Mesodermal cell (in vitro differentiated cells): Measurements from ENCODE around the gene TAF5L.
"Not testable (repeated sequence)": the region's sequence is repeated elsewhere in the genome, so short reads cannot be mapped to it uniquely, and the experiment has no call there.

Source experiments
- H3K27ac ChIP-seq: 2 replicates; pipeline ENCODE4 v1.7.0; 2013; ENCODE audit warnings: mild to moderate bottlenecking, low read depth, low read length, moderate library complexity; ENCODE audit not compliant: severe bottlenecking
- H3K36me3 ChIP-seq: 2 replicates; pipeline ENCODE4 v1.7.1; 2013; ENCODE audit warnings: mild to moderate bottlenecking, low read length, moderate library complexity; ENCODE audit not compliant: control insufficient read depth, insufficient read depth
- H3K4me1 ChIP-seq: one replicate; pipeline ENCODE4 v1.7.1; 2013; ENCODE audit warnings: mild to moderate bottlenecking, low read length; ENCODE audit not compliant: insufficient read depth, control insufficient read depth, poor library complexity, severe bottlenecking
- H3K4me3 ChIP-seq: 2 replicates; pipeline ENCODE4 v1.7.0; 2013; ENCODE audit warnings: low read length, control low read depth, mild to moderate bottlenecking; ENCODE audit not compliant: insufficient read depth, poor library complexity, severe bottlenecking; ENCODE audit errors: extremely low read depth
- H3K9me3 ChIP-seq: 2 replicates; pipeline ENCODE4 v1.7.1; 2013; ENCODE audit warnings: mild to moderate bottlenecking, low read length, moderate library complexity; ENCODE audit not compliant: control insufficient read depth
- WGBS, 2 experiments: methylation state at CpG; one replicate each; pipeline ENCODE4 v1.1.5; 2013; ENCODE audit warnings: missing lambda C conversion rate in 2 of 2; ENCODE audit not compliant: insufficient coverage in 2 of 2; 5-methylcytosine and 5-hydroxymethylcytosine counted together

Gene TAF5L

DNA sequence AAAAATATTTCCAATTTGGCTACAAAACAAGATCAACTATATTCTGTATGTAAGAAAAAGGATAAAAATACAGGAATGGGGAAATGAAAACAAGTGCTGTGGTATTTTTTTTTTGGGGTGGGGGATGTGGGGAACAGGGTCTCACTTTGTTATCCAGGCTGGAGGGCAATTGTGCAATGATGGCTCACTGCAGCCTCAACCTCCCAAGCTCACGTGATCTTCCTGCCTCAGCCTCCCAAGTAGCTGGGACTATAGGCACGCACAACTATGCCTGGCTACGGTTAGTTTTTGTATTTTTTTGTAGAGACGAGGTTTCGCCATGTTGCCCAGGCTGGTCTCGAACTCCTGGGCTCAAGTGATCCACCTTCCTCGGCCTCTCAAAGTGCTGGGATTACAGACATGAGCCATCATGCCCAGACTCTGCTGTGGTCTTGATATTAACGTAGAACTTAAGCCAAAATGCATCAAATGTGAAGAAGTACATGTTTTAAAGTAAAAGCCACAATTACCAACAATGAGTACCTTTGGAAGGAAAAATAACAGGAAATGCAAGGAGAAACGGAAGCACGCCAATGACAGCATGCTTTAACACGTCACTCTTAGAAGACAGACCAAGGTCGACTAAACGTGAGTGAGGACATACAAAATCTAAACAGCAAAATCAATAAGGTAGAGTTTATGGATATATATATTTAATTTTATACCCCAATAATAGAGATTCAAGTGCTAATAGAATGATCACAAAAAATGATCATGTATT is 58.6 kb downstream of the TAF5L start:
- no peak overlapping the region for H3K4me3 ChIP-seq
- no peaks in the 10 kb centered on the region for H3K36me3 ChIP-seq
- H3K9me3 ChIP-seq: no peaks in the 10 kb centered on the region
- H3K27ac ChIP-seq: no peak overlapping the region
- 89 to 90% methylated on average over 7 of the region's 13 CpGs for WGBS, 2 experiments
- H3K4me1 ChIP-seq: no peaks in the 10 kb centered on the region

DNA sequence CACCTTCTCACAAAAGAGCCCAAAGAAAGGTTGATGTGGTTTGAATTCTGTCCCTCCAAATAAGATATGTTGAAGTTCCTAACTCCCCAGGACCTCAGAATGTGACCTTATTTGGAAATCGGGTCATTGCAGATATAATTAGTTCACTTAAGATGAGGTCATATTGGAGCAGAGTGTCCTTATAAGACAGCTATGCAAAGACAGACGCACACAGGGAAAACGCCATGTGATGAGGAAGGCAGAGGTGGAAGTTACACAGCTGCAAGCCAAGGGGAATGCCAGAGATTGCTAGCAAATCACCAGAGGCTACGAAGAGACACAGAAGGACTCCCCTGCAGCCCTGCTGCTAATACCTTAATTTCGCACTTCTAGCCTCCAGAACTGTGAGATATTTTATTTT is 62.2 kb downstream of the TAF5L start:
- Histone ChIP-seq H3K27ac (no peak overlapping the region), H3K4me1 (no peaks in the 10 kb centered on the region), H3K9me3 (no peaks in the 10 kb centered on the region), H3K36me3 (no peaks in the 10 kb centered on the region), H3K4me3 (no peak overlapping the region)
- 78 to 84% methylated on average over 3 to 4 of the region's 5 CpGs for WGBS, 2 experiments

DNA sequence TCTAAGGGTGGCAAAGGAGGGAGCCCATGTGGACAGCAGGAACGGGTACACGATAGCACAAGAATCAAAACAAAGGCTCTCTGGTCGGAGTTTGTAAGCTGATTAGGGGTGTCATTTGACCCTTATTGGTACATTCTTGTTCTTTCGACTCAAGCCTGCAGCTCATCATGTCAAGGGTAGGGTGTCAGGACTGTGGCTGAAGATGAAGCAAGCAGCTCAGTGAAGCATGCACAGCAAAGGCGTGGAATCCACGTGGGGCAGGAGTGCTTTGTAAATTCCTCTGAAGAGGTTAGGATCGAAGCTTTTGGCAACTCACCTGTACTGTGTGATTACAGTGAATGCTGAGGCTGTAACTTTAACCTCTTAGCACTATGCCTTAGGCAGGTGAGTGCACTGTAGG is 62.7 kb downstream of the TAF5L start:
- H3K9me3 ChIP-seq: no peaks in the 10 kb centered on the region
- WGBS, 2 experiments: 28 to 34% methylated on average over 7 of the region's 7 CpGs
- H3K36me3 ChIP-seq: no peaks in the 10 kb centered on the region
- no peak overlapping the region for H3K27ac ChIP-seq
- no peak overlapping the region for H3K4me3 ChIP-seq
- no peaks in the 10 kb centered on the region for H3K4me1 ChIP-seq

DNA sequence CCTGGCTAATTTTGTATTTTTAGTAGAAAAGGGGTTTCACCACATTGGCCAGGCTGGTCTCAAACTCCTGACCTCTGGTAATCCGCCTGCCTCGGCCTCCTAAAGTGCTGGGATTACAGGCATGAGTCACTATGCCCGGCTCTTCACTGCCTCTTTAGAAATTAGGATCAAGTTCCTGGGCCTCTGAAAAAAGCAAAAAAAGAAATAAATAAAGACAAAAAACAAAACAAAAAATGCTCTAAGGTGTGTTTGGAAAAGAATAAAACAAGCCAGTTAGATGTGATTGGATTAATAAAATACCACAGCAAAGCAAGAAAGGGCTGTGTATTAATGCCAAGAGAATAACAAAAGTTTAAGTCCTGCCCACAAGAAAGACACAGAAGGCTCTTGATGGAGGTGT is 63.2 kb downstream of the TAF5L start:
- Histone ChIP-seq H3K27ac (no peak overlapping the region), H3K4me1 (no peaks in the 10 kb centered on the region), H3K9me3 (no peaks in the 10 kb centered on the region), H3K4me3 (no peak overlapping the region), H3K36me3 (no peaks in the 10 kb centered on the region)
- WGBS, 2 experiments: 82% methylated on average over 2 of the region's 3 CpGs; no CpG with 5 or more reads in 1 of the 2 experiments

DNA sequence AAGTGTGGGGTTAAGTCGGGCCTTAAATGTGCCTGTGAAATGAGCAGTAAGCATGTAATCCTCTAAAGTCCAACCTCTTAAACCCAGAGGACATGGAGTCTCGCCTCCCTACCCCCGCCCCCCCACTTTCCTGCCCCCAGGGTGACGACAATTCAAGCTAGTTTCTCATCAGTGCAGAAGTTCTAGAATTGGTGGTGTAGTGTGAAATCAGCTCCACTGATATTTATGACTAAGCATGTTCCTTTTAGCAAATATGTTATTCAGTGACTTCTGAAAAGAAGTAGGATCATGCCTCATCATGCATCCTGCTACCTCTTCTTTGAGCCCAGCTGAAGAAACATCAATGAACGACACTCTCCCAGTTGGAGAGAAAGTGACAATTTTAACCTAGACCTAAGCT is 64.8 kb downstream of the TAF5L start:
- H3K4me1 ChIP-seq: peaks cover 7% of the 10 kb centered on the region
- no peak overlapping the region for H3K4me3 ChIP-seq
- WGBS, 2 experiments: 100% methylated on average over 1 of the region's 5 CpGs
- peaks cover 2% of the 10 kb centered on the region for H3K36me3 ChIP-seq
- no peaks in the 10 kb centered on the region for H3K9me3 ChIP-seq
- H3K27ac ChIP-seq: no peak overlapping the region

DNA sequence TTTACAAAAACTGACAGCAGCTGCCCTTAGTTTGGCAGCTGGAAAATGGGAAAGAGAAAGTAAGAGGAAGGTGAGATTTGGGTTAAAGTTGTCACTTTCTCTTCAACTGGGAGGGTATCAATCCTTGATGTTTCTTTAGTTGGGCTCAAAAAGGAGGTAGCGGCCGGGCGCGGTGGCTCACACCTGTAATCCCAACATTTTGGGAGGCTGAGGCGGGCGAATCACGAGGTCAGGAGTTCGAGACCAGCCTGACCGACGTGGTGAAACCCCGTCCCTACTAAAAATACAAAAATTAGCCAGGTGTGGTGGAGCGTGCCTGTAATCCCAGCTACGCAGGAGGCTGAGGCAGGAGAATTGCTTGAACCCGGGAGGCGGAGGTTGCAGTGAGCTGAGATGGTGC is 65.8 kb downstream of the TAF5L start:
- H3K27ac ChIP-seq, H3K9me3 ChIP-seq, H3K36me3 ChIP-seq, H3K4me3 ChIP-seq: not testable (repeated sequence)
- WGBS, 2 experiments: 97 to 98% methylated on average over 14 to 15 of the region's 15 CpGs
- peaks cover 11% of the 10 kb centered on the region for H3K4me1 ChIP-seq

DNA sequence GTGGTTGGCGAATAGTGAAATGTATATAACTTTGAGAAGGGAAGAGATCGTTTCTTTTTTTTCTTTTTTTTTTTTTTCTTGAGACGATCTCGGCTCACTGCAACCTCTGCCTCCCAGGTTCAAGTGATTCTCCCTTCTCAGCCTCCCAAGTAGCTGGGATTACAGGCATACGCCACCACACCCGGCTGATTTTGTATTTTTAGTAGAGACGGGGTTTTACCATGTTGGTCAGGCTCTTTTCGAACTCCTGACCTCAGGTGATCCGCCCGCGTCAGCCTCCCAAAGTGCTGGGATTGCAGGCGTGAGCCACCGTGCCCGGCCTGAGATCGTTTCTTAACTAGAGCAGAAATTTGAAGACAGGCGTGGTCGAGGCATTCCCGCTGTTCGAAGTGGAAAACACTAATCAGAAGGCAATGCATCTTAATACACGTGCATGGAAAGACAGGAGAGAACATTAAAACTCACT is 66.6 kb downstream of the TAF5L start:
- not testable (repeated sequence) for H3K36me3 ChIP-seq, H3K9me3 ChIP-seq
- peak overlapping the region; percentile 57 for H3K27ac ChIP-seq
- H3K4me1 ChIP-seq: peaks cover 17% of the 10 kb centered on the region
- peak overlapping the region; percentile 61 for H3K4me3 ChIP-seq
- 90 to 91% methylated on average over 16 to 17 of the region's 20 CpGs for WGBS, 2 experiments

DNA sequence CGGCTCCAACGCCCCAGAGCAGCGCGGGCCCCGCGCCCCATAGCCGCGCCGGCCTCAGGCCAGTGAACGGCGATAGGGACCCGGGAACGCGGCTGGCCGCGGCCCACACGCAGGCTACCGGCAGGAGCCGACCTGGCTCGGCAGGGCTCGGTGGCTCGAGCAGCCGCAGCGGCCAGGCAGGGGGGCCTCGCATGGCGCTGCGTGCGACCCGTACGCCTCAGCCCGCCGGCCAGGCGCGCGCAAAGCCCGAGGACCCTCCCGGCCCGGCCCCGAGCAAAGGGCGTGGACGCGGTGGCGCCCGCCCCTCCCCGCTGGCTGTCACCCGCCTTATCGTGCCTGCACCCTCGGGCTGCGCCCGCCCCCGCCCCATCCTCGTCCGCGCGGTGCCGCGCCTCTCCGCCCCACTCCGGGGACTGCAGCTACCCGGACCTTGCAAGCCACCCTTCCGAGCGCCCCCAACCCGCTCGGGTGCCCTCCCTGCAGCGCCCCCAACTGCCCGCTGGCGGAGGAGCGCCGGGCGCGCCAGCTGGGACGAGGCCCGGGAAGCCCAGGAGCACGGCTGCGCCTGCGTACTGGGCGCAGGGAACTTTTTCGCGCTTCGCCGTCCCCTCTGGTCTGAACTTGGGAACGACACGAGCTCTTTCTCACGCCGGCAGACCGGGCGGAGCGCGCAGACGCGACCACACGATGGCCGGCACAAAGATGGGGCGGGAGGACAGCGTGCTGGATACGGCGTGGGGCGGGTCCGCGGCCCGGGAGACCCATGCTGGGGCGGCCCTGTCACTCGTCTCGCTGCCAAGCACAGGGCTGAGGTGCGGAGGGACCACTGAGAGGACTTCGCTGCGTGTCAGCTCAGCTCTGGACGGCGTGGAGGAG is 67.2 kb downstream of the TAF5L start, which contains the start of gene ABCB10:
ABCB10 (minus strand) TSS at position 248 of the 876 bp plus-strand sequence; CDS start at position 193, 55 bp downstream.
- peak within 1 kb of the TSS; percentile 61 for H3K4me3 ChIP-seq
- peak within 1 kb of the TSS; percentile 57 for H3K27ac ChIP-seq
- H3K4me1 ChIP-seq: peaks cover 17% of the 10 kb centered on the region
- peaks cover 9% of the 10 kb centered on the region for H3K36me3 ChIP-seq
- WGBS, 2 experiments: 1% methylated on average over 84 to 89 of the region's 109 CpGs
- no peaks in the 10 kb centered on the region for H3K9me3 ChIP-seq

DNA sequence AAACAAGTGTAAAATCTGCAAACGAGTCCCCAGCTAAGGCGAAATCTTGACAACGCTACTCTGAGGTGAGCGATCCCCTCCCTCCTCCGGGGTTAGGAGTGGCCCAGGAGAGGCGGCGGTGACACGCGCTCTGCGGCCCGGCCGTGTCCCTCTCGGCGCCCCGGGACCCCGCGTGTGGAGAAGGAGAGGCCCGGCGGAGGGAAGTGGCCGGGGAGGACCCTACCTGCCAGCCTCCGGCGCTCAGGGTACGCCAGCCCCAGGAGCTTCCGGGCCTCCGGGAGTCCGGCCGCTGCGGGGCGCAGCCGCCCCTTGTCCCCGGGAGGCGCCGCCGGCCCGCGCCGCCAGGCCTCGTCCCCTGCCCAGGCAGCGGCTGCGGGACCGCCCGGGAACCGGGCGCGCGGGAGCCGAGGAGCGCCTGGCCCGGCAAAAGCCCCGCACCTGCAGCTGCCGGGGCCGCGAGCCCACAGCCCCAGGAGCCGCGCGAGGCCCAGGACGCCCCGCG is 68.0 kb downstream of the TAF5L start:
- H3K36me3 ChIP-seq: peaks cover 9% of the 10 kb centered on the region
- H3K4me3 ChIP-seq: peak overlapping the region; percentile 61
- no peak overlapping the region for H3K27ac ChIP-seq
- WGBS, 2 experiments: 1% methylated on average over 40 to 44 of the region's 59 CpGs
- H3K4me1 ChIP-seq: peaks cover 17% of the 10 kb centered on the region
- H3K9me3 ChIP-seq: no peaks in the 10 kb centered on the region

DNA sequence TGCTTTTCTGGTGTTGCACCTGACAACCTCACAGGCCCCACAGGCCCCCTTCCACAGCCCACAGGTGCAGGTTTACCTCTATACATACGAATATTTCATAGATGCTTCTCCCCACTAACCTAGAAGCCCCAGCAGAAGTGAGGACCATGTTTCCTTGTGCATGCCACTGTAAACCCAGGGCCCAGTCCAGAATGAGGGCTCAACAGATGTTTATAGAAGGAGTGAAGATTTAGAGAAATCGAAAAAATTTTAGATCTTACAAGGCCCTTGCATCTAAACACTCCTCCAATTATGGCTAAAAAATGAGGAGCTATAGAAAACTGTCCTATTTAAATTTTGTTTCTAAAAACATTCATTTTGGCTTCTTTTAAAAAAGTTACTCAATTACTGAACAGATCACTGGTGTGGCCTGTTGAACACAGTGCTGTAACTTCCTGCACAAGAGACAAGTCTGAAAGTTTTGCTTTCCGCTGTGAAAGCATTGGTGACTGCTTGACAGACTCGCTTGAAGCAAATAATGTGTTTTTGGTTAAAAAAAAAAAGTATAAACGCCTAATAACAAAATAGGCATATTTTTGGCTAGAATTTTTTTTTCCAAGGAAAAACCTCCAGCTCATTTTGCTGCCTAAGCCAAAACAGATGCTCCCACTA is 68.6 kb downstream of the TAF5L start:
- Histone ChIP-seq H3K27ac (no peak overlapping the region), H3K4me1 (peaks cover 17% of the 10 kb centered on the region), H3K4me3 (peak overlapping the region; percentile 61), H3K36me3 (peaks cover 9% of the 10 kb centered on the region), H3K9me3 (no peaks in the 10 kb centered on the region)
- 89% methylated on average over 1 of the region's 5 CpGs; no CpG with 5 or more reads in 1 of the 2 experiments for WGBS, 2 experiments
